K562 (cell line): ENCODE data around the gene TMEM86B. TPM values are rescaled to one million over a fixed set of nuclear protein-coding genes. Genes with fewer than 3 reads are reported as not detected.
A peak's percentile ranks its signal among the peaks of the same experiment; 100 is the strongest.

Experiments used
- ATAC-seq: fragments of 200-7000 bp; cut with Tn5 transposase; 3 replicates; pipeline ENCODE4 v1.9.1; 2020; ENCODE audit warnings: moderate library complexity
- BruUV-seq: library from RNA; stranded (reverse); fragments of 400-500 nt; replicated peaks from 2 replicates; lab custom pipeline; 2021; lab: Mats Ljungman, UMichigan
- CTCF ChIA-PET: fragments of 300-600 bp; formaldehyde crosslinking; extraction: SDS; loops from one replicate; lab custom pipeline; 2021; ENCODE audit warnings: low intra/inter-chr PET ratio; lab: Yijun Ruan, JAX
- POLR2A ChIA-PET: fragments of 300-600, 350-650 bp; sonication (Branson Sonifier 250); formaldehyde crosslinking; extraction: SDS; loops from one replicate; lab custom pipeline; 2021; ENCODE audit warnings: antibody characterized with exemption, inconsistent platforms; lab: Yijun Ruan, JAX
- DNase-seq, 4 experiments: peaks; one replicate each; pipeline versions ENCODE4 v3.0.0 to v3.0.0-alpha.2; 2011 to 2018; ENCODE audit warnings: low spot score in 3 of 4, mixed read lengths in 3 of 4; ENCODE audit errors: extremely low read depth in 1 of 4
- FAIRE-seq: peaks from 2 replicates; lab custom pipeline; 2011; peaks lifted over from hg19 to GRCh38; lab: Jason Lieb, UNC
- H2AFZ ChIP-seq: 2 replicates; pipeline ENCODE4 v1.6.0; 2011; ENCODE audit warnings: low read depth, low read length, control low read depth, inconsistent platforms
- H3K27ac ChIP-seq: fragments of 200-600 bp; 3 replicates; pipeline ENCODE4 v1.8.0; 2011; ENCODE audit warnings: low read depth, mild to moderate bottlenecking, control low read depth, inconsistent platforms, low read length, moderate library complexity, mixed read lengths; ENCODE audit errors: extremely low read depth
- H3K27me3 ChIP-seq, 2 experiments: fragments of 300-600 bp in 1 of 2; 2 replicates in 1 of 2; 3 replicates in 1 of 2; pipeline versions ENCODE4 v1.6.0 to v1.8.0; 2011; ENCODE audit warnings: inconsistent platforms in 2 of 2, low read length in 2 of 2, mild to moderate bottlenecking in 1 of 2, mixed read lengths in 1 of 2, moderate library complexity in 1 of 2; ENCODE audit not compliant: control insufficient read depth in 2 of 2, insufficient read depth in 2 of 2
- H3K36me3 ChIP-seq: fragments of 300-600 bp; 3 replicates; pipeline ENCODE4 v1.8.0; 2011; ENCODE audit warnings: mild to moderate bottlenecking, low read length, inconsistent platforms; ENCODE audit not compliant: control insufficient read depth, insufficient read depth
- H3K4me1 ChIP-seq, 2 experiments: fragments of 200-600 bp in 1 of 2; replicated peaks in 1 of 2; 2 replicates in 1 of 2; 3 replicates in 1 of 2; pipeline versions ENCODE4 v1.5.1 to v1.8.0; 2011; ENCODE audit warnings: inconsistent platforms in 2 of 2, low read length in 2 of 2, mild to moderate bottlenecking in 1 of 2, mixed read lengths in 1 of 2, moderate library complexity in 1 of 2; ENCODE audit not compliant: control insufficient read depth in 2 of 2, insufficient read depth in 2 of 2
- H3K4me2 ChIP-seq: 2 replicates; pipeline ENCODE4 v1.6.1; 2011; ENCODE audit warnings: low read length, control low read depth, inconsistent platforms, mixed read lengths; ENCODE audit not compliant: insufficient read depth
- H3K4me3 ChIP-seq: fragments of 200-600 bp; sonication (generic), shearing (Covaris generic); 2 replicates; pipeline ENCODE4 v1.5.1; 2016; ENCODE audit warnings: control low read depth, inconsistent platforms
- H3K79me2 ChIP-seq: fragments of 200-600 bp; 3 replicates; pipeline ENCODE4 v1.8.0; 2011; ENCODE audit warnings: low read length, inconsistent platforms; ENCODE audit not compliant: control insufficient read depth, insufficient read depth
- H3K9ac ChIP-seq, 2 experiments: 2 replicates each; pipeline versions ENCODE4 v1.6.0 to v1.6.1; 2011; ENCODE audit warnings: low read depth in 2 of 2, low read length in 2 of 2, control low read depth in 1 of 2, inconsistent platforms in 1 of 2, mild to moderate bottlenecking in 1 of 2, mixed read lengths in 1 of 2; ENCODE audit not compliant: insufficient read depth in 1 of 2
- H3K9me1 ChIP-seq: one replicate; pipeline ENCODE4 v1.6.0; 2011; ENCODE audit warnings: inconsistent platforms, mild to moderate bottlenecking, low read length, moderate library complexity; ENCODE audit not compliant: control insufficient read depth, insufficient read depth
- H3K9me3 ChIP-seq: replicated peaks from 2 replicates; pipeline ENCODE4 v1.5.1; 2011; ENCODE audit warnings: low read depth, low read length, inconsistent platforms; ENCODE audit not compliant: control insufficient read depth, insufficient read depth
- H4K20me1 ChIP-seq: replicated peaks from 2 replicates; pipeline ENCODE4 v1.6.1; 2011; ENCODE audit warnings: low read length, inconsistent platforms, mixed read lengths; ENCODE audit not compliant: control insufficient read depth, insufficient read depth
- CAMTA2 ChIP-seq: fragments of 250-450 bp; sonication (Bioruptor Pico); conservative IDR thresholded peaks from 2 replicates; pipeline ENCODE4 v1.5.1; 2022
- DACH1 ChIP-seq: fragments of 450-650 bp; IDR thresholded peaks from 2 replicates; pipeline ENCODE4 v1.6.1; 2018; ENCODE audit not compliant: partially characterized antibody
- LEF1 ChIP-seq: fragments of 450-650 bp; IDR thresholded peaks from 2 replicates; pipeline ENCODE4 v1.6.1; 2016; ENCODE audit warnings: mild to moderate bottlenecking
- MEF2D ChIP-seq: conservative IDR thresholded peaks from 2 replicates; pipeline ENCODE4 v1.6.1; 2016; ENCODE audit warnings: low read depth, missing genetic modification characterization, missing compliant biosample characterization
- MEIS2 ChIP-seq: fragments of 450-650 bp; IDR thresholded peaks from 2 replicates; pipeline ENCODE4 v1.6.1; 2014; ENCODE audit warnings: mild to moderate bottlenecking; ENCODE audit not compliant: partially characterized antibody
- MTA1 ChIP-seq: fragments of 450-650 bp; IDR thresholded peaks from 2 replicates; pipeline ENCODE4 v1.6.1; 2017; ENCODE audit warnings: borderline replicate concordance
- RBM17 ChIP-seq: fragments of 200-400 bp; formaldehyde crosslinking; IDR thresholded peaks from 2 replicates; pipeline ENCODE4 v1.6.1; 2017; ENCODE audit warnings: low read depth, mild to moderate bottlenecking, low read length, borderline replicate concordance
- RBM39 ChIP-seq: fragments of 200-400 bp; formaldehyde crosslinking; optimal IDR thresholded peaks from 2 replicates; pipeline ENCODE3; 2018; ENCODE audit warnings: low read depth, low read length
- SOX6 ChIP-seq: fragments of 450-650 bp; IDR thresholded peaks from 2 replicates; pipeline ENCODE4 v1.6.1; 2014; ENCODE audit warnings: mild to moderate bottlenecking
- TEAD2 ChIP-seq: fragments of 450-650 bp; IDR thresholded peaks from 2 replicates; pipeline ENCODE4 v1.6.1; 2016; ENCODE audit warnings: missing genetic modification characterization, control low read depth, missing compliant biosample characterization
- ZNF133 ChIP-seq: fragments of 250-450 bp; sonication (Bioruptor Pico); IDR thresholded peaks from 2 replicates; pipeline ENCODE4 v1.4.0; 2020; ENCODE audit warnings: mild to moderate bottlenecking
- ZNF584 ChIP-seq: fragments of 200-800 bp; sonication (Bioruptor generic); IDR thresholded peaks from 2 replicates; pipeline ENCODE4 v1.6.1; 2016; ENCODE audit warnings: low read depth, mild to moderate bottlenecking, missing genetic modification characterization, missing compliant biosample characterization
- ZZZ3 ChIP-seq: fragments of 450-650 bp; IDR thresholded peaks from 2 replicates; pipeline ENCODE4 v1.6.1; 2016; ENCODE audit warnings: antibody characterized with exemption, mild to moderate bottlenecking, moderate library complexity
- WGBS: fragments of 100-300 bp; shearing (Covaris generic); methylation state at CpG from one replicate; pipeline ENCODE4 v1.1.6; 2016; ENCODE audit warnings: low coverage, mixed read lengths; ENCODE audit not compliant: insufficient coverage; ENCODE audit errors: missing lambda C conversion rate; 5-methylcytosine and 5-hydroxymethylcytosine counted together
- in situ Hi-C: fragments of 300-500 bp; cut with MboI; formaldehyde crosslinking; loops from 4 replicates; pipeline ENCODE4 v1.15.0; 2018; ENCODE audit warnings: inconsistent platforms, mixed read lengths
- intact Hi-C: fragments of 100-400 bp; cut with micrococcal nuclease; formaldehyde crosslinking; loops from 2 replicates; pipeline ENCODE4 v1.14.2; 2022
- polyA plus RNA-seq, 8 experiments: library from polyadenylated mRNA; depleted of rRNA in 4 of 8; stranded (reverse) in 5 of 8; unstranded in 3 of 8; fragments of >200 nt; fragmentation: Nextera tagmentation in 2 of 8; fragmentation: Illumina TruSeq in 1 of 8; extraction: Ambion mirVana in 2 of 8; extraction: Trizol in 1 of 8; gene quantifications; 2 replicates each; pipeline versions ENCODE4 v1.2.1 to v1.2.3, GENCODE V29; 2011 to 2014; ENCODE audit warnings: inconsistent platforms in 1 of 8, missing spikeins in 1 of 8
- total RNA-seq, 7 experiments: library from RNA; depleted of rRNA in 6 of 7; stranded (reverse); fragments of >200 nt in 6 of 7; fragmentation: Illumina TruSeq in 2 of 7; extraction: Trizol in 2 of 7; gene quantifications; 2 replicates each; pipeline versions ENCODE4 v1.2.1 to v1.2.3, GENCODE V29; 2011 to 2021; ENCODE audit warnings: low replicate concordance in 1 of 7
- TF ChIP-seq, protein P1 (sequence below): fragments of 250-450 bp; sonication (Bioruptor Pico); IDR thresholded peaks from 2 replicates; pipeline ENCODE4 v1.8.0; 2021; ENCODE audit warnings: mild to moderate bottlenecking, moderate library complexity
- TF ChIP-seq, protein P2 (sequence below): fragments of 450-650 bp; IDR thresholded peaks from 2 replicates; pipeline ENCODE4 v1.6.1; 2016; ENCODE audit warnings: antibody characterized with exemption
- TF ChIP-seq, protein P3 (sequence below): fragments of 450-650 bp; formaldehyde crosslinking; IDR thresholded peaks from 2 replicates; pipeline ENCODE4 v1.4.0; 2022; ENCODE audit warnings: missing genetic modification characterization
- TF ChIP-seq, protein P4 (sequence below): fragments of 450-650 bp; formaldehyde crosslinking; conservative IDR thresholded peaks from 2 replicates; pipeline ENCODE4 v1.4.0; 2022; ENCODE audit warnings: mild to moderate bottlenecking, missing genetic modification characterization

The TMEM86B gene
- total and polyA plus RNA-seq, 9 of the 15 experiments (the other 6 are each of a cell fraction or from before 2014, with no cell fraction given), result 0.28 to 7.9 (median 2.1) TPM

DNA sequence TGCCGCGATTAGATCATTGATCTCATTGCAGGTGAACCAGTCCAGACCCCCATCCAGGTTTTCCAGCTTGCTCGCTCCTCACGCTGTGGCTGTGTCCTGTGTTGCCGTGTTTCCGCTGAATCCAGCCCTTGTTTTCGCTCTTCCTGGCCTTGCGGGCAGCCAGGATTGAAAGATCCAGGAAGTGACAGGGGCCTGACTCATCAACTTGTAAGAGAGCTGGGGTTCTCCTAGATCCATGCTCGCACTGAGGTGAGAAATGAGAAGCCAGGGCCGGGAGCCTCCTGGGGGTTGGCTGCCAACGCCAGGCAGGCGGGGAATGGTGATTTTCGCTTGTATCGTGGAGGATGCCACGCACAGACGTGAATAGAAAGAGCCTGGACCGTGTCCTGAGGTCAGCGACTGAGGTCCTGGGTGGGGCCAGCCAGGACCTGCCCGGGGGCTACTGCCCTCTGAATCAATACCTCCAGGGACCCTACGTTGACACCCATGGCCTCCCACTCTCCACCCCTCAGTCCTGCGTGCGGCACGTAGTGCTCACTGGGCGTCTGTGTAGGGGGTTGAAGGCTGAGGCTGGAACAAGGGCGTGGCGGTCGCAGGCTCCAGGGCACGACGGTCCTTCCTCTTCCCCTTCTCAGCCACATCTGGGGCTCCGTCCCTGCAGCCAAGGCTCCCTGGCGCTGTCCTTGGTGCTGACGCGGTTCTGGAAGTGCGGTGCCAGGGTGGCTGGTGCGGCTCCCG, 11.9 kb downstream of the TMEM86B start:
- Histone ChIP-seq H3K9me1 (no peaks in the 10 kb centered on the region), H3K4me1 (peaks cover 18 to 20% of the 10 kb centered on the region in 2 experiments; a peak in 4 of 5 replicates), H3K9me3 (peaks cover 5% of the 10 kb centered on the region), H4K20me1 (no peaks in the 10 kb centered on the region), H3K4me3 (peak overlapping the region; percentile 57), H3K9ac (peak overlapping the region; percentile 92 to 95), H3K79me2 (peaks cover 4% of the 10 kb centered on the region; the same call in 1 of the 3 replicates), H3K36me3 (no peaks in the 10 kb centered on the region; the same call in 2 of the 3 replicates), H3K27ac (peak overlapping the region; percentile 93), H2AFZ (peak overlapping the region; percentile 68), H3K4me2 (peak overlapping the region; percentile 89), H3K27me3 (no peaks in the 10 kb centered on the region)
- ChIA-PET CTCF (no interaction called here), POLR2A (interaction anchor here (0.5 to 1.9 kb wide), 33 partner anchors 9 to 271 kb away, joined by 3 to 32 read pairs (median 4); partner anchors contain the start of genes KMT5C, PPP6R1, TMEM238 and UBE2S)
- intact Hi-C loops, result loop anchor here (1.0 to 5.0 kb wide), 4 partner anchors 38 to 168 kb away; partner anchors contain the start of genes PPP6R1, RPL28 and TMEM238
- DNase-seq, result peak; percentile 88 to 99 (median 92)
- TSS peak; percentile 87 for BruUV-seq
- in situ Hi-C loops, result loop anchor here (5.0 kb wide), 1 partner anchor 81 kb away; no protein-coding TSS in a partner anchor
- peak; percentile 83 for ATAC-seq
- peak; percentile 96 for FAIRE-seq
- 1% methylated on average over 36 of the region's 36 CpGs for WGBS
- TF ChIP-seq DACH1 (peak; percentile 82), SOX6 (peak; percentile 87), MEIS2 (peak; percentile 87), RBM39 (peak; percentile 94), TEAD2 (tag) (no peak), MEF2D (no peak; the same call in 1 of the 2 replicates), ZNF133 (CRISPR knock-in tag) (no peak), ZZZ3 (no peak), LEF1 (peak; percentile 70; the same call in 1 of the 2 replicates), RBM17 (no peak), ZNF584 (CRISPR knock-in tag) (peak; percentile 54; the same call in 1 of the 2 replicates), MTA1 (peak; percentile 88), CAMTA2 (CRISPR knock-in tag) (no peak)
- TF ChIP-seq, protein P1, sequence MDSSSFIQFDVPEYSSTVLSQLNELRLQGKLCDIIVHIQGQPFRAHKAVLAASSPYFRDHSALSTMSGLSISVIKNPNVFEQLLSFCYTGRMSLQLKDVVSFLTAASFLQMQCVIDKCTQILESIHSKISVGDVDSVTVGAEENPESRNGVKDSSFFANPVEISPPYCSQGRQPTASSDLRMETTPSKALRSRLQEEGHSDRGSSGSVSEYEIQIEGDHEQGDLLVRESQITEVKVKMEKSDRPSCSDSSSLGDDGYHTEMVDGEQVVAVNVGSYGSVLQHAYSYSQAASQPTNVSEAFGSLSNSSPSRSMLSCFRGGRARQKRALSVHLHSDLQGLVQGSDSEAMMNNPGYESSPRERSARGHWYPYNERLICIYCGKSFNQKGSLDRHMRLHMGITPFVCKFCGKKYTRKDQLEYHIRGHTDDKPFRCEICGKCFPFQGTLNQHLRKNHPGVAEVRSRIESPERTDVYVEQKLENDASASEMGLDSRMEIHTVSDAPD (CRISPR knock-in tag), result no peak
- TF ChIP-seq, protein P2, sequence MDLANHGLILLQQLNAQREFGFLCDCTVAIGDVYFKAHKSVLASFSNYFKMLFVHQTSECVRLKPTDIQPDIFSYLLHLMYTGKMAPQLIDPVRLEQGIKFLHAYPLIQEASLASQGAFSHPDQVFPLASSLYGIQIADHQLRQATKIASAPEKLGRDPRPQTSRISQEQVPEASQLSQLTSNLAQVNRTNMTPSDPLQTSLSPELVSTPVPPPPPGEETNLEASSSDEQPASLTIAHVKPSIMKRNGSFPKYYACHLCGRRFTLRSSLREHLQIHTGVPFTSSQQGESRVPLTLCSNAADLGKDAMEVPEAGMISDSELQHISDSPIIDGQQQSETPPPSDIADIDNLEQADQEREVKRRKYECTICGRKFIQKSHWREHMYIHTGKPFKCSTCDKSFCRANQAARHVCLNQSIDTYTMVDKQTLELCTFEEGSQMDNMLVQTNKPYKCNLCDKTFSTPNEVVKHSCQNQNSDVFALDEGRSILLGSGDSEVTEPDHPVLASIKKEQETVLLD, result peak; percentile 41; the same call in 1 of the 2 replicates
- TF ChIP-seq, protein P3, sequence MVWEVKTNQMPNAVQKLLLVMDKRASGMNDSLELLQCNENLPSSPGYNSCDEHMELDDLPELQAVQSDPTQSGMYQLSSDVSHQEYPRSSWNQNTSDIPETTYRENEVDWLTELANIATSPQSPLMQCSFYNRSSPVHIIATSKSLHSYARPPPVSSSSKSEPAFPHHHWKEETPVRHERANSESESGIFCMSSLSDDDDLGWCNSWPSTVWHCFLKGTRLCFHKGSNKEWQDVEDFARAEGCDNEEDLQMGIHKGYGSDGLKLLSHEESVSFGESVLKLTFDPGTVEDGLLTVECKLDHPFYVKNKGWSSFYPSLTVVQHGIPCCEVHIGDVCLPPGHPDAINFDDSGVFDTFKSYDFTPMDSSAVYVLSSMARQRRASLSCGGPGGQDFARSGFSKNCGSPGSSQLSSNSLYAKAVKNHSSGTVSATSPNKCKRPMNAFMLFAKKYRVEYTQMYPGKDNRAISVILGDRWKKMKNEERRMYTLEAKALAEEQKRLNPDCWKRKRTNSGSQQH, result peak; percentile 62; the same call in 1 of the 2 replicates
- TF ChIP-seq, protein P4, sequence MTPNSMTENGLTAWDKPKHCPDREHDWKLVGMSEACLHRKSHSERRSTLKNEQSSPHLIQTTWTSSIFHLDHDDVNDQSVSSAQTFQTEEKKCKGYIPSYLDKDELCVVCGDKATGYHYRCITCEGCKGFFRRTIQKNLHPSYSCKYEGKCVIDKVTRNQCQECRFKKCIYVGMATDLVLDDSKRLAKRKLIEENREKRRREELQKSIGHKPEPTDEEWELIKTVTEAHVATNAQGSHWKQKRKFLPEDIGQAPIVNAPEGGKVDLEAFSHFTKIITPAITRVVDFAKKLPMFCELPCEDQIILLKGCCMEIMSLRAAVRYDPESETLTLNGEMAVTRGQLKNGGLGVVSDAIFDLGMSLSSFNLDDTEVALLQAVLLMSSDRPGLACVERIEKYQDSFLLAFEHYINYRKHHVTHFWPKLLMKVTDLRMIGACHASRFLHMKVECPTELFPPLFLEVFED, result peak; percentile 1
